DOHH2 (cell line): ENCODE data around the gene MYO7B.

Experiments
- H3F3A ChIP-seq: fragments of 200-600 bp; sonication (generic), shearing (Covaris generic); 2 replicates; pipeline ENCODE4 v1.6.0; 2016; ENCODE audit warnings: antibody characterized with exemption, mild to moderate bottlenecking; ENCODE audit not compliant: control insufficient read depth, insufficient read depth
- H3K27ac ChIP-seq: fragments of 200-600 bp; sonication (generic); 2 replicates; pipeline ENCODE4 v1.5.1; 2014; ENCODE audit warnings: low read depth, mild to moderate bottlenecking, low read length, moderate library complexity
- H3K27me3 ChIP-seq: fragments of 200-600 bp; sonication (generic); 2 replicates; pipeline ENCODE4 v1.6.1; 2014; ENCODE audit warnings: mild to moderate bottlenecking, low read length, mixed read lengths; ENCODE audit not compliant: control insufficient read depth
- H3K36me3 ChIP-seq: fragments of 200-600 bp; sonication (generic); 2 replicates; pipeline ENCODE4 v1.6.1; 2014; ENCODE audit warnings: mild to moderate bottlenecking, low read length, moderate library complexity, mixed read lengths; ENCODE audit not compliant: control insufficient read depth
- H3K4me1 ChIP-seq: fragments of 200-600 bp; sonication (generic); 2 replicates; pipeline ENCODE4 v1.6.1; 2014; ENCODE audit warnings: mild to moderate bottlenecking, low read length, mixed read lengths; ENCODE audit not compliant: control insufficient read depth
- H3K4me2 ChIP-seq: fragments of 200-600 bp; sonication (generic); 2 replicates; pipeline ENCODE4 v1.6.0; 2014; ENCODE audit warnings: mild to moderate bottlenecking, low read length, moderate library complexity
- H3K4me3 ChIP-seq: fragments of 200-600 bp; sonication (generic); 2 replicates; pipeline ENCODE4 v1.5.1; 2014; ENCODE audit warnings: mild to moderate bottlenecking, low read length, mixed read lengths
- H3K79me2 ChIP-seq: fragments of 200-600 bp; sonication (generic); 2 replicates; pipeline ENCODE4 v1.6.1; 2014; ENCODE audit warnings: mild to moderate bottlenecking, low read length, mixed read lengths; ENCODE audit not compliant: control insufficient read depth
- H3K9me2 ChIP-seq: fragments of 200-600 bp; sonication (generic); replicated peaks from 2 replicates; pipeline ENCODE4 v1.6.1; 2014; ENCODE audit warnings: mild to moderate bottlenecking, low read length, mixed read lengths; ENCODE audit not compliant: control insufficient read depth
- H3K9me3 ChIP-seq: fragments of 200-600 bp; sonication (generic); 2 replicates; pipeline ENCODE4 v1.6.1; 2014; ENCODE audit warnings: antibody characterized with exemption, low read length, mixed read lengths; ENCODE audit not compliant: control insufficient read depth, insufficient read depth
- H4K20me1 ChIP-seq: fragments of 200-600 bp; sonication (generic); 2 replicates; pipeline ENCODE4 v1.6.0; 2014; ENCODE audit warnings: low read depth, mild to moderate bottlenecking, antibody characterized with exemption, low read length, moderate library complexity; ENCODE audit not compliant: control insufficient read depth, insufficient read depth
- CTCF ChIP-seq: fragments of 200-600 bp; sonication (generic); IDR thresholded peaks from one replicate; pipeline ENCODE4 v1.5.1; 2014; ENCODE audit warnings: antibody characterized with exemption, mild to moderate bottlenecking, low read depth, low read length; ENCODE audit not compliant: poor library complexity, severe bottlenecking
- EZH2phosphoT487 ChIP-seq: fragments of 200-600 bp; sonication (generic); IDR thresholded peaks from 2 replicates; pipeline ENCODE4 v1.6.1; 2017; ENCODE audit warnings: borderline replicate concordance, mild to moderate bottlenecking, antibody characterized with exemption, low read length, moderate library complexity, mixed read lengths

MYO7B gene

DNA sequence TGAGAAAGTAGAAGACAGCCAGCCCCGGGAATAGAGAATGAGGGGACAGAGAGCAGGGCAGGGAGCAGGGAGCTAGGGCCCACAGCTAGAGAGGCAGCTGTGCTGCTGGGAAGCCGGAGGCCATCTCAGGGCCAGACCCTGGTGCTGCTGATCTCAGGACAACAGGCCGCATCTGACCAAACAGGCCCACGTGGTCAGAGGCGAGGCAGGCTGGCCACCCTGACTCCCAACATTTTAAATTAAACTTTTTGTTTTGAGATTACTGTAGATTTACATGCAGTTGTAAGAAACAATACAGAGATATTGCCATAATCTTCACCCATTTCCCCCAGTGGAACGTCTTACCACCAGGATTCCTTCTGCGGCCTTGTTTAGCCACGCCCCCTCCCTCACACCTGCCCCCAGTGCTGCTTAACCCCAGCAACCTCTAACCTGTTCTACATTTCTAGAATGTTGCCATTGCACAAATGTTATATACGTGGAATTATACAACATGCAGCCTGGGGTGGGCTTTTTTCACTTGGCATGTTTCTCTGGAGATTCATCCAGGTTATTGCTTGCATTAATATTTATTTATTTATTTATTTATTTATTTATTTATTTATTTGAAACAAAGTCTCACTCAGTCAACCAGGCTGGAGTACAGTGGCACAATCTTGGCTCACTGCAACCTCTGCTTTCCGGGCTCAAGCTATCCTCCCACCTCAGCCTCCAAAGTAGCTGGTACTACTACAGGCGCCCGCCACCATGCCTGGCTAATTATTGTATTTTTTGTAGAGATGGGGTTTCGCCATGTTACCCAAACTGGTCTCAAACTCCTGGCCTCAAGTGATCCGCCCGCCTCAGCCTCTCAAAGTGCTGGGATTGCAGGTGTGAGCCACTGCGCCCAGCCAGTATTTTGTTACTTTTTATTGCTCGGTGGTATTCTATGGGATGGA, 61.8 kb downstream of the MYO7B start:
- H4K20me1 ChIP-seq, result no peaks in the 10 kb centered on the region
- H3K4me3 ChIP-seq, result no peak overlapping the region
- no peaks in the 10 kb centered on the region for H3K9me3 ChIP-seq
- H3K36me3 ChIP-seq, result no peaks in the 10 kb centered on the region
- TF ChIP-seq CTCF (no peak), EZH2phosphoT487 (no peak)
- H3K27ac ChIP-seq, result no peak overlapping the region
- H3K4me2 ChIP-seq, result no peak overlapping the region
- H3F3A ChIP-seq, result no peaks in the 10 kb centered on the region
- H3K79me2 ChIP-seq, result no peaks in the 10 kb centered on the region
- H3K9me2 ChIP-seq, result no peaks in the 10 kb centered on the region
- peaks cover 9% of the 10 kb centered on the region for H3K4me1 ChIP-seq
- H3K27me3 ChIP-seq, result peaks cover 6% of the 10 kb centered on the region; the same call in 1 of the 2 replicates

- H3K9me3 ChIP-seq, result 0 out of 2 replicates have a peak, but pooled peaks cover under 1% of the 10 kb centered on the region
- no peaks in the 10 kb centered on the region for H3F3A ChIP-seq
- no peak overlapping the region for H3K4me3 ChIP-seq
- no peaks in the 10 kb centered on the region for H4K20me1 ChIP-seq
- no peak overlapping the region for H3K27ac ChIP-seq
- H3K27me3 ChIP-seq, result peaks cover 6% of the 10 kb centered on the region; the same call in 1 of the 2 replicates
- TF ChIP-seq EZH2phosphoT487, result no peak
- TF ChIP-seq CTCF, result no peak
- no peaks in the 10 kb centered on the region for H3K79me2 ChIP-seq
- no peak overlapping the region for H3K4me2 ChIP-seq
- no peaks in the 10 kb centered on the region for H3K36me3 ChIP-seq
- peaks cover 9% of the 10 kb centered on the region for H3K4me1 ChIP-seq
- no peaks in the 10 kb centered on the region for H3K9me2 ChIP-seq
Measured at GRCh38 chr2:127597984-127598380, 62.5 kb downstream of the MYO7B start.

DNA sequence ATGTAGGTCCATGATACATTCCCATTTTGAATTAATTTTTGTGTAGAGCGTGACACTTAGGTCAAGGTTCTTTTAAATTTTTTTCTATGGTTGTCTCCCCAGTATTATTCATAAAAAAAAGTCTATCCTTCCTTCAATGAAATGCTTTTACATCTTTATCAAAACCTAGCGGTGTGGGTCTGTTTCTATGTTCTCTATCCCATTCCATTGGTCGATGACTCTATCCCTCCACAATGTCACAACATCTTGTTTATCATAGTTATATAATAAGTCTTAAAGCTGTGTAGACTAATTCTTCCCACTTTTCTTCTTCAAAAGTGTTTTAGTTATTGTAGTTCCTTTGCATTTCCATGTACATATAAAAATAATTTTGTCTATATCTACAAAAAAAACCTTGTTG, 63.2 kb downstream of the MYO7B start:
- Histone ChIP-seq H3K27me3 (peaks cover 6% of the 10 kb centered on the region; the same call in 1 of the 2 replicates), H3K36me3 (no peaks in the 10 kb centered on the region), H3F3A (no peaks in the 10 kb centered on the region), H3K4me3 (no peak overlapping the region), H3K9me2 (no peaks in the 10 kb centered on the region), H3K4me2 (no peak overlapping the region), H3K4me1 (peaks cover 9% of the 10 kb centered on the region), H3K79me2 (no peaks in the 10 kb centered on the region), H3K9me3 (0 out of 2 replicates have a peak, but pooled peaks cover 3% of the 10 kb centered on the region), H3K27ac (no peak overlapping the region), H4K20me1 (no peaks in the 10 kb centered on the region)
- TF ChIP-seq EZH2phosphoT487 (no peak), CTCF (no peak)
